GM12873 (cell line): ENCODE data around the gene FARP1.

Experiments used
- TF ChIP-seq, protein P1 (sequence below): IDR thresholded peaks from 2 replicates; pipeline ENCODE4 v1.5.1; 2012; ENCODE audit warnings: low read depth, mild to moderate bottlenecking, moderate library complexity, low read length, control low read depth; ENCODE audit not compliant: insufficient read depth; ENCODE audit errors: missing control alignments

The FARP1 gene

DNA sequence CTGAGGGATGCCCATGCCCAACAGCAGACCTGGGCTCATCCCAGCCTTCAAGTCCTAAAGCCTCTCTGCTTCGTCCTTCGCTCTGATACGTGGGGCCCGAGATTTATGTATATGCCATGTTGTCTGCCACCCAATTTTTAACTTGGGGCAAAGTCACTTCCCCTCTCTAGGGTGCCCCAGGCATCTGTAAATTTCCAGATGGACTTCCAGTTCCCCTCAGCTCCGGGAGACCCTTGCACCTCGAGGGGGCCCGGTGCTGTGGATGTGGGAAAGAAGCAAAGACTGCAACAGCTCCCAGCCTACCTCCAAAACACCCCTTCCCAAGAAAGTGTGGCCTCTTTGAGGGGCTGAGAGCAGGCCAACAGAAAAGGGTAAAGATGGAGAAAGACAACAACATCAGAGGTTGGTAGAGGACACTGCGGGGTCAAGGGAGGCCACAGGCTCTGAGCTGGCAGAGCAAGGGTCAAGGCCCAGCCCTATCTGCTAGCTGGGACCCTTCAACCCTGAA is 336.7 kb downstream of the FARP1 start:
- TF ChIP-seq, protein P1, sequence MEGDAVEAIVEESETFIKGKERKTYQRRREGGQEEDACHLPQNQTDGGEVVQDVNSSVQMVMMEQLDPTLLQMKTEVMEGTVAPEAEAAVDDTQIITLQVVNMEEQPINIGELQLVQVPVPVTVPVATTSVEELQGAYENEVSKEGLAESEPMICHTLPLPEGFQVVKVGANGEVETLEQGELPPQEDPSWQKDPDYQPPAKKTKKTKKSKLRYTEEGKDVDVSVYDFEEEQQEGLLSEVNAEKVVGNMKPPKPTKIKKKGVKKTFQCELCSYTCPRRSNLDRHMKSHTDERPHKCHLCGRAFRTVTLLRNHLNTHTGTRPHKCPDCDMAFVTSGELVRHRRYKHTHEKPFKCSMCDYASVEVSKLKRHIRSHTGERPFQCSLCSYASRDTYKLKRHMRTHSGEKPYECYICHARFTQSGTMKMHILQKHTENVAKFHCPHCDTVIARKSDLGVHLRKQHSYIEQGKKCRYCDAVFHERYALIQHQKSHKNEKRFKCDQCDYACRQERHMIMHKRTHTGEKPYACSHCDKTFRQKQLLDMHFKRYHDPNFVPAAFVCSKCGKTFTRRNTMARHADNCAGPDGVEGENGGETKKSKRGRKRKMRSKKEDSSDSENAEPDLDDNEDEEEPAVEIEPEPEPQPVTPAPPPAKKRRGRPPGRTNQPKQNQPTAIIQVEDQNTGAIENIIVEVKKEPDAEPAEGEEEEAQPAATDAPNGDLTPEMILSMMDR, result no peak

DNA sequence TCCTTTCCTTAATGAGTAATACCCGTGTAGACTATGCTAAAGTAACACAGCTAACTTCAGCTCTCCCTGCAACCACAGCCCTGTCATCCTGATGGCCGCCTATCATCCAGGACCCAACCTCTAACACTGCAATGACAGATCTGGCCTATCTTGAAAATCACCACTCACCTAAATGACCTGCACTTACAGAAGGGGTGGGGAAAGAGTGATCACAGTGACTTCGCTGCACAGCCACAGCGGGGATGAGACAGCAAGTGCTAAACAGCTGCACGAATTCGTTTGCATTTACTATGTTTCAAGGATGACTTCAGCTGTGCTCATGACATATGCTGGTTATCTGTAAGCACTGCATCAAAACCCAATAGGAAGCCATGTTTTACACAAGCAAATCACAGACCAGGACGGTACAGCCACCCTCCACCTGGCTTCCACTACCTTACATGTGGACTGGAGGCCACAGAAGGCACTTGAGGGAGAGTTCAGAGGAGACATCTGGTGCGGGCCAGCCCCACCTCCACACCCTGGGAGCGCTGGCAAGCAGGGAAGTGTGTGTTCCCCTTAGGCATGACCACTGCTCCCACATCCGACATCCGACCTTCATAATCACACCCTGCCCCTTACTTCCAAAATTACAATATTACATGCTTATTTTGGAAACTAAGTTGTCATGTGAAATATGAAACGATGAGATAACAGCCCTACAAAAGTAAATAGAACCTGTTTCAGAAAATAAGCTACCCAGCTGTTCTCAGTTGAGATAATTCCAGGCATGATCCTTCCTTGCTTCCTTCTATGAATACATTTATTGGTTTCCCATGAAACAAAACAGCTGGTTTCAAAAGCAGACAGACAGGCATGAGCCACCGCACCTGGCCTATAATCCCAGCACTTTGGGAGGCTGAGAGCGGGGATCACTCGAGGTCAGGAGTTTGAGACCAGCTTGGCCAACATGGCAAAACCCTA is 338.3 kb downstream of the FARP1 start:
- TF ChIP-seq, protein P1, result no peak

DNA sequence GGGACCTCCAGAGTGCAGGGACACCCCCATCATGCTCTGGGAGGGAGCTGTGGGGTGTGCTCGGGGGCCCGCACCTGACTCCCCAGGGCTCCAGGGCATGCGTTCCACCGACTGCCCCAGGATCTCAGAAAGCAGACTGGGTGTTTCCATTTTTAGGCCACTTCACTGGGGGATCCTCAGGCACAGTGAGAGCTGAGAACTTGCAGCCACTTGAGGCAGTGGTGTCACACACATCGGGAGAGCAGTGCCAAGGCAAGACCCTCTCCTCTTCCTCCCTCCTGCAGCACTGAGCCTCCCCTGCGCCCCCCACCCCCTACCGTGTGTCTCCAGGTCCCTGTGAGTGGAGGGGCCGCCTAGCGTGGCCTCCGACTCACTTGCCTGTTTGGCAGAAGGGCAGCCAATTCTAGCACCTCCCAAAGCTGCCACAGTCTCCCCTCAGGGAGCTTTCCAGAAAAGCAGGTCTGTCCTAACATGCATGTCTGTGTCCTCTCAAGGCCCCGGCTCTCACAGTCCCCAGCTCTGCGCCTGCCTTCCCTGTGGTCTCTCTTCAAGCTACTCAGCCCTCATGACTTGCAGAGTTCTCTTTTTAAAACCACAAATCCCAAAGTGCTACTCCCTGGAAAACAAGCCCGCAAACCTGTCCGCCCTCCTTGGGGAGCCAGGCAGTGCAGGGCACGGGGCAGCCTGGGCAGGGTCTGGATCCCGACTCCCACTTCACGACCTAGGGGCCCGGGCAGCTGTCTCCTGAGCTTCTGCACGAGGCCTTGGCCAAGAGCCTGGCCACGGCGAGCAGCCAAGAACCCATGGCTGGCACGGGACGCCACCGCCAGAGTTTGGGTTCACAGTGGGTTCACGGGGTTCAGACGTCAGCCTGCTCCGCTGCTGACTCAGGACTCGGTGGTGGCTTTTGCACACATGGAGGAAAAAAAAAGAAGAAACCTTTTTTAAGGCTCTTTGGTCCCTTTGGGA is 339.9 kb downstream of the FARP1 start:
- TF ChIP-seq, protein P1, result peak; percentile 68

DNA sequence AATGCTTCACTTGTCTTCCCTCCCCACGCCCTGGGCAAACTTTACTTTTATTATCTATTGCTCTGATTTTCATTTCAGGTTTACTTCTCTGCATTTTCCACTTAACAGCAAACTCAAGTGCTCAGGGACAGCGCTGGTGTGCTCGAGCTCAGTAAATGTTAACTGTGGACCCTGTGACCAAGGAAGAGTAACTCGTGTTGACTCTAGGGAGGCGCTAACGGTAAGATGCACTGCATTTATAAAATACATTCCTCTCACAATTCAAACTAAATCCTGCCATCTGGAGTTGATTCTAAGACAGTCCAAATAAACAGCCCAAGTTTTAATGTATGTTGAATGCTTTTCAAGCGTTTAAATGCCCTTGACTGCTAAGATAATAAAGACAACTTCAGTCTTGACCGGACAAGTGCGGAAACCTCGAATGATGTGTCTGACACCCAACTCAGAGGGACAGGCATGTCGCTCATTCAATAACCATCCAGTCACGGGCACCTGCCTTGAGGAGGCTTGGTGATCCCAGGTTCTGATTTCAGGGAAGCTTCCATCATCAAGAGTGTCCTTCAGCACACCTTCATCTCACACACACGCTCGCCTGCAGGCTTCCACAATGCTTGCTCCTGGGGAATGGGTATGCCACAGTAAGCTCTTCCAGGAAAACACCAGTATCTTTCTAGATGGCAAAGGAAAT is 340.9 kb downstream of the FARP1 start:
- TF ChIP-seq, protein P1, result no peak

DNA sequence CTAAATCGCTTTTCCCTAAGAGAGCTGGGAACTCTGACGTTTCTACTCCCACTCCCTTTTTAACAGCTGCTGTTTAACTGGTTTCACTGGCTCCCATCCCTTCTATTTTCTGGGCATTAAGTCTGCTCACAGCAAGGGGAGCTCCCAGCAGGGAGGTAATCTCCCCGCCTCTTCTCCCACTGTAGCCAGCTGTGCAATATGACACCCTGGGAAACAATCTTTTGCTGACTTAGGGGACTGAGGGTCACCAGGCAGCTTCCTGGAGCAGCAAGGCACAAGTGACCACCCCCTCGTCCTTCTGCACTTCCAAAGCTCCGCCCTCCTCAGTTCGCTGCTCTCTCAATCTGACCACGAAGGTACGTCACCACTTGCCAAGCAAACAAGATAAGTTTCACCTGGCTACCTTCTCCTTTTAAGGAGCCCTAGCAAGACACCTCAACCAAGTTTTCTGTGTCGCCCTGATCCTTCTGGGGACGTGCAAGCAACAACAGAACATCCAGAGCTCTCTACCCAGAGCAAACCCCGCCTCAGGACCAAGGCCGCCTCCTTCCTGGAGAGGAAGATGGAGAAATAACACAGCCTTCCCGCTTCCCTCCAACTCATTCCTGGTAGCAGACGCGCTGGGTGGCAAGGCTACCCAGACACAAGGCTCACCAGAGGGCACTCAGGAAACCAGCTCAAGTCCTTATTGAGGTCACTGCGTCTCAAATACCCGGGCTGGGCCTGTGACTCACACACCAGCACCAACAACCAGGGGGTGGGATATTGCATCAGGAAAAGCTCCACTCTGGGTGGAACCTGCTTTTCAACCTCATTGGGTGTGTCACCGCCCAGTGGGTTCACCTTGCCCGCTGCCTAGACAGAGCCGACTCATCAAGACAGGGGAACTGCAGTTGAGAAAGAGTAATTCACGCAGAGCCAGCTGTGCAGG is 341.7 kb downstream of the FARP1 start:
- TF ChIP-seq, protein P1, result no peak

DNA sequence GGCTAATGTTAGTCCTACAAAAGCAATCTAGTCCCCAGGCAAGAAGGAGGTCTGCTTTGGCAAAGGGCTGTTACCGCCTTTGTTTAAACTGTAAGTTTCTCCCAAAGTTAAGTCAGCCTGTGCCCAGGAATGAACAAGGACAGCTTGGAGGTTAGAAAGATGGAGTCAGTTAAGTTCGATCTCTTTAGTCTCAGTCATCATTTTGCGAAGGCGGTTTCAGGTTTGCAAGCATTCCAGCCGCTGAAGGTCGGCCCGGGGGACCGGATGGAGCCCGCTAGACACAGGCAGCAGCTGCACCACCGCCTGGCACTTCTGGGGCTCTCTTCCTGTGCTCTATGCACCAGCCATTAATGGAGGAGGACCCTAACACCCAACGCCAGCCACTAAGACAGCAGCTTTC is 342.7 kb downstream of the FARP1 start:
- TF ChIP-seq, protein P1, result no peak
